SH-SY5Y (cell line): ENCODE data around the gene CDK8.

Experiments used
- GATA2 ChIP-seq: IDR thresholded peaks from 2 replicates; pipeline ENCODE4 v1.6.1; 2011; ENCODE audit warnings: mild to moderate bottlenecking, low read depth, low read length
- GATA3 ChIP-seq: IDR thresholded peaks from 2 replicates; pipeline ENCODE4 v1.6.1; 2011; ENCODE audit warnings: low read depth, mild to moderate bottlenecking, low read length, moderate library complexity

GRCh38 chr13:26222520-26223046, 31.3 kb upstream of the CDK8 start:
- no peak for TF ChIP-seq GATA3
- no peak for TF ChIP-seq GATA2
